Cardiac muscle cell (in vitro differentiated cells and primary cell): ENCODE measurements around the gene TMEM86B. TPM values are rescaled to one million over a fixed set of nuclear protein-coding genes. Genes with fewer than 3 reads are reported as not detected.
"Not testable (repeated sequence)": the region's sequence is repeated elsewhere in the genome, so short reads cannot be mapped to it uniquely, and the experiment has no call there.

ENCODE experiments used
- DNase-seq, 2 donors: peaks; one replicate each; pipeline versions ENCODE4 v3.0.0 to v3.0.0-alpha.2; 2010 to 2017; ENCODE audit warnings: low read depth in 1 of 2, low spot score in 1 of 2
- H3K27ac ChIP-seq: fragments of 200-600 bp; sonication (generic); 2 replicates; pipeline ENCODE4 v1.5.1; 2016
- H3K27me3 ChIP-seq: fragments of 200-600 bp; sonication (generic); 2 replicates; pipeline ENCODE4 v1.6.0; 2016; ENCODE audit warnings: control low read depth
- H3K36me3 ChIP-seq: fragments of 200-600 bp; sonication (generic); 2 replicates; pipeline ENCODE4 v1.5.1; 2016; ENCODE audit warnings: control low read depth
- H3K4me1 ChIP-seq: fragments of 200-600 bp; sonication (generic); 2 replicates; pipeline ENCODE4 v1.8.1; 2017; ENCODE audit warnings: low read depth, mild to moderate bottlenecking, mixed run types
- H3K4me3 ChIP-seq: fragments of 200-600 bp; sonication (generic); 2 replicates; pipeline ENCODE4 v1.5.1; 2016; ENCODE audit warnings: mild to moderate bottlenecking
- H3K9me3 ChIP-seq: fragments of 200-600 bp; sonication (generic); 2 replicates; pipeline ENCODE4 v1.5.1; 2017; ENCODE audit warnings: low read depth, mild to moderate bottlenecking, control low read depth
- CTCF ChIP-seq: IDR thresholded peaks from 2 replicates; pipeline ENCODE4 v1.5.1; 2012; ENCODE audit warnings: low read depth, mild to moderate bottlenecking, low read length
- polyA plus RNA-seq: library from polyadenylated mRNA; unstranded; fragments of >200 nt; fragmentation: Nextera tagmentation; extraction: Ambion mirVana; gene quantifications from 2 replicates; pipeline ENCODE4 v1.2.1, GENCODE V29; 2016
- total RNA-seq: library from RNA; depleted of rRNA; stranded (reverse); fragments of >200 nt; gene quantifications from 2 replicates; pipeline ENCODE4 v1.2.3, GENCODE V29; 2016

The TMEM86B gene
- total and polyA plus RNA-seq, 2 experiments from 2014 or later = 2.6 to 4.7 TPM

GRCh38 chr19:55208880-55209692 is 19.5 kb downstream of the TMEM86B start, which contains the start of gene PTPRH:
PTPRH (minus strand) TSS chr19:55209501; CDS start chr19:55209433, 68 bp downstream.
- DNase-seq = no peak
- H3K36me3 ChIP-seq = no peaks in the 10 kb centered on the region

GRCh38 chr19:55206664-55207500 is 21.7 kb downstream of the TMEM86B start:
- H3K27me3 ChIP-seq = no peaks in the 10 kb centered on the region
- no peak for TF ChIP-seq CTCF
- peak; percentile 87 to 97 for DNase-seq
- no peaks in the 10 kb centered on the region for H3K9me3 ChIP-seq
- H3K27ac ChIP-seq = no peak overlapping the region
- H3K36me3 ChIP-seq = no peaks in the 10 kb centered on the region
- peaks cover 5% of the 10 kb centered on the region for H3K4me1 ChIP-seq
- no peak overlapping the region for H3K4me3 ChIP-seq

More at GRCh38 chr19:55208880-55209692, 19.5 kb downstream of the TMEM86B start, which contains the start of gene PTPRH:
- Histone ChIP-seq H3K27ac (no peak within 1 kb of the TSS), H3K4me3 (no peak within 1 kb of the TSS), H3K27me3 (no peaks in the 10 kb centered on the region), H3K9me3 (no peaks in the 10 kb centered on the region), H3K4me1 (peaks cover 5% of the 10 kb centered on the region)
- no peak for TF ChIP-seq CTCF

GRCh38 chr19:55202199-55202598 is 26.4 kb downstream of the TMEM86B start:
- peak; percentile 25 for TF ChIP-seq CTCF
- H3K27ac ChIP-seq, H3K36me3 ChIP-seq, H3K4me1 ChIP-seq, H3K4me3 ChIP-seq, H3K27me3 ChIP-seq, H3K9me3 ChIP-seq, DNase-seq: not testable (repeated sequence)

GRCh38 chr19:55199620-55200204 is 28.9 kb downstream of the TMEM86B start:
- Histone ChIP-seq H3K4me1 (no peaks in the 10 kb centered on the region), H3K4me3 (no peak overlapping the region), H3K36me3 (no peaks in the 10 kb centered on the region), H3K27me3 (no peaks in the 10 kb centered on the region), H3K9me3 (no peaks in the 10 kb centered on the region), H3K27ac (no peak overlapping the region)
- TF ChIP-seq CTCF = no peak
- no peak for DNase-seq

- H3K27ac ChIP-seq = no peak overlapping the region
- no peaks in the 10 kb centered on the region for H3K9me3 ChIP-seq
- no peaks in the 10 kb centered on the region for H3K36me3 ChIP-seq
- no peak for TF ChIP-seq CTCF
- H3K4me1 ChIP-seq = no peaks in the 10 kb centered on the region
- H3K4me3 ChIP-seq = no peak overlapping the region
- DNase-seq = peak in 1 of 2 donors; percentile 53
- H3K27me3 ChIP-seq = no peaks in the 10 kb centered on the region
These were observed 29.9 kb downstream of the TMEM86B start for GRCh38 chr19:55198651-55199050.
